GM10266 (cell line): Measurements from ENCODE around the gene FLAD1.

Source experiments
- DNase-seq: peaks from one replicate; pipeline ENCODE4 v3.0.0; 2012; ENCODE audit errors: extremely low spot score
- TF ChIP-seq, protein P1 (sequence below): IDR thresholded peaks from 2 replicates; pipeline ENCODE4 v1.5.1; 2012; ENCODE audit warnings: mild to moderate bottlenecking, low read depth; ENCODE audit not compliant: control insufficient read depth, insufficient read depth; ENCODE audit errors: missing control alignments

FLAD1 gene

DNA sequence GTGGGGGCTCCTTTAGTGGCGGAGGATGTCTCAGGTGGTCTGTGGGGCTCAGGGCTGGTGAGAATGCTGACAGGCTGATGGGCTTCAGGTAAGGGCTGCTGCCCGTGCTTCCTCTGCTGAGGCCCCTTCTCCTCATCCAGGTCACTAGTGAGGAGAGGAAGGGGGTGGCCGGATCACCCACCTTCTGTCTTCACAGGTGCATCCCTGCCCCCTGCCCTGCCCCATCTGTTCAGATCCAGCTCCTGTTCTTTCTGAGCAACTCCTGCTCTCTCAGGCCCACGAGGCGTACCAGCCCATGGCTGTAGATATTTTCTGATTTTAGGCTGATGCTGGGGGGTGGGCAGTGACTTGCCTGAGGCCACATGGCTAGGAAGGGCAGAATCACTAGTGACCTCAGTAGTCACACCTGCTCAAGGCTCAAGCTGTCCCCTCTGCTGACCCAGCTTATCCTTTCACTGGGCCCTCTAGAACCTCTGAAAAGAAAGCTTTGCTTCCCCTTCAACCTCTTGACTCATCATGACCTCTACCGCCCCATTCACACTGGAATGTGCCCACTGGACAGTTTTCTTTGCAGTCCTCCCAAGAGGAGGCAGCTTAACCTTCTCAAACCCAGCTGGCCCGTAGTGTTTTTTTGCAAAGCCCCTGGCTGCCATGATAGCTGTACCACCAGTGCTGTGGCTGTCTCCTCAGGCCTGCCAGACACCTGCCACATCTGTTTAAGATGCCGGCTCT is 35.6 kb downstream of the FLAD1 start:
- TF ChIP-seq, protein P1, sequence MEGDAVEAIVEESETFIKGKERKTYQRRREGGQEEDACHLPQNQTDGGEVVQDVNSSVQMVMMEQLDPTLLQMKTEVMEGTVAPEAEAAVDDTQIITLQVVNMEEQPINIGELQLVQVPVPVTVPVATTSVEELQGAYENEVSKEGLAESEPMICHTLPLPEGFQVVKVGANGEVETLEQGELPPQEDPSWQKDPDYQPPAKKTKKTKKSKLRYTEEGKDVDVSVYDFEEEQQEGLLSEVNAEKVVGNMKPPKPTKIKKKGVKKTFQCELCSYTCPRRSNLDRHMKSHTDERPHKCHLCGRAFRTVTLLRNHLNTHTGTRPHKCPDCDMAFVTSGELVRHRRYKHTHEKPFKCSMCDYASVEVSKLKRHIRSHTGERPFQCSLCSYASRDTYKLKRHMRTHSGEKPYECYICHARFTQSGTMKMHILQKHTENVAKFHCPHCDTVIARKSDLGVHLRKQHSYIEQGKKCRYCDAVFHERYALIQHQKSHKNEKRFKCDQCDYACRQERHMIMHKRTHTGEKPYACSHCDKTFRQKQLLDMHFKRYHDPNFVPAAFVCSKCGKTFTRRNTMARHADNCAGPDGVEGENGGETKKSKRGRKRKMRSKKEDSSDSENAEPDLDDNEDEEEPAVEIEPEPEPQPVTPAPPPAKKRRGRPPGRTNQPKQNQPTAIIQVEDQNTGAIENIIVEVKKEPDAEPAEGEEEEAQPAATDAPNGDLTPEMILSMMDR: no peak
- DNase-seq: no peak

DNA sequence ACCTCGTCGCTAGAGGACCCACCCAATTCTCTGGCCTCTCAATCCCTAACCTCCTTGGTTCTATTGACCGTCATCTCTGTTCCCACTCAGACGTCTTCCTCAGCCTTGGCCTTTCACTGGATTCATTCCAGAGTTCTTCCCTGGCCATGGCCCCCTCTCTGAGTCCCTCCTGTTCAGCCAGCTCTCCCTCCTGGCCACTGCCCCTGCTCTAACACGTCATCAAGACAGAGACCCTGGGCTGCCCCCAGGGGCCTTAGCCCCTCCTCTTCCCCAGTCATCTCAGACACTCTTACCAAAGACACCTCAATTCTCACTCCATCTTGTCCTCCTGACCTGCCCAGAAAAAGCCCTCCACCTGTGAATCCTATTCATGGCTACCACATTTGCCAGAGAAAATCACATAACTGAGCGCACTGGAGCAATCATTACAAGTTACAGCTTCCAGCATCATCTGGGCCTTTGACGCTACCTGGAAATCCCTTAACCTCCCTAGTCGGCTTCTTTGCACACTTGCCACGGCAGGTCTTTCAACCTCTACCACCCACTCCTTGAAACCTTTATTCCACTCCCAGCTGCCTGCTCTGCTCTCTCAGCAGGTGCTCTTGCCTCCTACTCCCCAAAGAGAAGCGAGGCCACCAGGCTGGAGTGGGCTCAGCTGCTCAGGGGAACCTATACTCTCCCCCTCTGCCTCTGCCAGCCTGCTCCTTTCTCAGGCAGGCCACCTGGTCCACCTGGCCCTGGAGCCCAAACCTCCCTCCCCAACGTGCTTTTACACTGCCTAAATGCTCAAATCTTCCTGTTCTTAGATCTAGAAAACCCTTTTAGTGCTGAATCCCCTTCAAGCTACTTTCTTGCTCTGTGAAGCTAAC is 36.5 kb downstream of the FLAD1 start:
- TF ChIP-seq, protein P1: no peak
- no peak for DNase-seq

DNA sequence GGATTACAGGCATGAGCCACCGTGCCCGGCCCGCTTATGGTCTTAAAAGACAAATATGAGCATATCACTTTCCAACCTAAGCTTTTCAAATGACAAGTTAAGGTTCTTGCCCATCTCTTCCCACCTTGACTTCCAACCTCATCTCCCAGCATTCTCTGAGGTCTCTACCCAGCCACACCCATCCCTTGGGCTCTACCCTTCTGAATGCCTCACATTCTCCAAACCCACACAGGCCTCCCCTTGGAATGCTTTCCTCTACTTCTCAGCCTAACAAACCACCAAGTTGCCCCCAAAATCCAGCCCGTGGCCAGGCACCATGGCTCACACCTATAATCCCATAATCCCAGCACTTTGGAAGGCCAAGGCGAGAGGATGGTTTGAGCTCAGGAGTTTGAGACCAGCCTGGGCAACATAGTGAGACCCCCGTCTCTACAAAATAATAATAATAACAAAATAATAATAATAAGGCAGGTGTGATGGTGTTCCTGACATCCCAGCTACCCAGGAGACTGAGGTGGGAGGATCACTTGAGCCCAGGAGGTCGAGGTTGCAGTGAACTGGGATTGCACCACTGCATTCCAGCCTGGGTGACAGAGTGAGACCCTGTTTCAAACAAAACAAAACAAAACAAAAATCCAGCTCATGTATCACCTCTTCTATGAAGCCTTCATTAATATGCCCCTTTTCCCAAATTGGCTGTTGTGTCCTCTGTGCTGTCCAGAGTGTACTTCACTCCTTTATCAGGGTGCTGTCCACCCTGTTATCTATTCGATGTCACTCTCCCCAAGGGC is 39.2 kb downstream of the FLAD1 start:
- DNase-seq: no peak
- TF ChIP-seq, protein P1: no peak

DNA sequence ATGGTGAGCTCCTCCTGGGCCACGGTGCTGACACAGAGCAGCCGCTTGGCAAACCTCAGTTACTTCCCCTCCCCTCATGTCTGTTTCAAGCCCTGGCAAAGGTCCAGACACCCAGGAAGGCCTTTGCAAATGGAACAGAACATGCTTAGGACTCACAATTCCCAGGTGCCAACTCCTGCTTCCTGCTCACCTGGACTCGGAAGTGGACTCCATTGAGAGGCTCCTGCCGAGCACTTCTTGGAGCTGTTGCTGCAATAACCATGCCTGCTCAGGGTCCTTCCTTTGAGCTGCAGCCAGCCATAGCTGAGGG is 39.7 kb downstream of the FLAD1 start:
- TF ChIP-seq, protein P1: no peak
- no peak for DNase-seq

DNA sequence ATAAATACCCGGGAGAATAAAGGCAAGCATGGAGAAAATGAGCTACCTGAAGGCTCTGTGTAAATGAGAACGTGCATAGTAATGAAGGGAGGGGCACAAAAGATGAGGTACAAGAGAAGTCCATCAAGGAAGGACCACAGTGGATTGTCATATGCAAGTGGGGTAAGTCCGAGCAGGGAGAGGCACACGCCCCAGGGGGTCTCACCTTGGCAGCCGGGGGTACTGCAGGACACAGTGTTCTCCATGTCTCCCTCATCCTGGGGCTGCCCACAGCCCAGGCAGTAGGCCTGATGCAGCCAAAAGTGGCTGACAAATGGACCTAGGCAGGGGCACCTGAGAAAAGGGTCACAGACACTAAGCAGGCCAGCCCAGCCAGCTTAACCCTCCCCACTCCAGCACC is 40.5 kb downstream of the FLAD1 start:
- no peak for DNase-seq
- TF ChIP-seq, protein P1: no peak

DNA sequence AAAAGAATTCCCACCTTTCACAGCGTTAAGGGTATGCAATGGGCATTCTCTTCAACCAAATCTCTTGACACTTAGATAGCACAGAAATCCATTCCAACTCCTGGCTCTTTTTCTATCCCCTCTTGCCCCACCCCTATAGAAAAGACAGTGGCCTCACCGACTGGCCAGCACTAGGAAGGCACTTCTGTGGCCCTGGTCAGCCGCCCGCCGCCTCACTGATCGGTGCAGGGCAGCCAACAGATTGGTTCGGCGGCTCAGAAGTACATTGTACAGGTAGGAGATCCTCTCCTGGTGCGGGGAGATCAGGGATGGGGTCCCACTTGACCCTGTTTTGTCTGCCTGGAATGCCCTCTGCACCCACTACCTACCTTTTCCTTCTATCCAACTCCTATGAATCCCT is 41.2 kb downstream of the FLAD1 start:
- DNase-seq: no peak

More for the DNA sequence above, 41.2 kb downstream of the FLAD1 start:
- TF ChIP-seq, protein P1: no peak
